A673 (cell line): ENCODE measurements around the gene DEAF1.

Source experiments
- CTCF ChIP-seq: fragments of 300-800, 200-600 bp; sonication (generic); conservative IDR thresholded peaks from 2 replicates; pipeline ENCODE4 v1.5.1; 2017; ENCODE audit warnings: low read depth, mild to moderate bottlenecking, antibody characterized with exemption, low read length, moderate library complexity, mixed read lengths
- EZH2 ChIP-seq: fragments of 200-600 bp; sonication (generic); IDR thresholded peaks from 2 replicates; pipeline ENCODE4 v1.6.1; 2017; ENCODE audit warnings: borderline replicate concordance, low read depth, mild to moderate bottlenecking, mixed read lengths, antibody characterized with exemption, low read length; ENCODE audit not compliant: poor library complexity, severe bottlenecking

DNA sequence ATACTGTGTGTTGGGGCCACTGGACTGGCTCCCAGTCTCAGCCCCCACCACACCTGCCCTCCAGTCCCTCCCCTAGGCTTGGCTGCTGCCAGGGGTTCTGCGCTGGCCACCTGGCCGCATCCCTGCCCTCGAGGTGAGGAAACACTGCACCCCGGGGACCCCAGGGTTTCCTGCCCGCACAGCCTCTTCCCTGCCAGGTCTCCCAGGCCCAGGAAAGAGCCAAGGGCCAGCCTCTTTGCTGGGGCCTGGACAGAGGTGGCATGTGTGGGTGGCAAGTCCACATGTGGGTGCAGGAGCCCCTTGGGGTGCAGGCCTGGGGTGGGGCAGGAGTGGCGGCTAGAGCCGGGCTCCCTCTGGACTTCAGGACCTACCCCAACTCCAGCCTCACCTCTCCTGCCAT lies 13.5 kb upstream of the DEAF1 start:
- TF ChIP-seq CTCF (no peak), EZH2 (no peak)
